Measurements from ENCODE around the gene NETO2. TPM values are rescaled to one million over a fixed set of nuclear protein-coding genes. Genes with fewer than 3 reads are reported as not detected.
A peak's percentile ranks its signal among the peaks of the same experiment; 100 is the strongest.

The NETO2 gene
- total and polyA plus RNA-seq, 2 of the 13 experiments (the other 11 are each of a cell fraction or from before 2014, with no cell fraction given): 8.2 to 13.5 TPM

DNA sequence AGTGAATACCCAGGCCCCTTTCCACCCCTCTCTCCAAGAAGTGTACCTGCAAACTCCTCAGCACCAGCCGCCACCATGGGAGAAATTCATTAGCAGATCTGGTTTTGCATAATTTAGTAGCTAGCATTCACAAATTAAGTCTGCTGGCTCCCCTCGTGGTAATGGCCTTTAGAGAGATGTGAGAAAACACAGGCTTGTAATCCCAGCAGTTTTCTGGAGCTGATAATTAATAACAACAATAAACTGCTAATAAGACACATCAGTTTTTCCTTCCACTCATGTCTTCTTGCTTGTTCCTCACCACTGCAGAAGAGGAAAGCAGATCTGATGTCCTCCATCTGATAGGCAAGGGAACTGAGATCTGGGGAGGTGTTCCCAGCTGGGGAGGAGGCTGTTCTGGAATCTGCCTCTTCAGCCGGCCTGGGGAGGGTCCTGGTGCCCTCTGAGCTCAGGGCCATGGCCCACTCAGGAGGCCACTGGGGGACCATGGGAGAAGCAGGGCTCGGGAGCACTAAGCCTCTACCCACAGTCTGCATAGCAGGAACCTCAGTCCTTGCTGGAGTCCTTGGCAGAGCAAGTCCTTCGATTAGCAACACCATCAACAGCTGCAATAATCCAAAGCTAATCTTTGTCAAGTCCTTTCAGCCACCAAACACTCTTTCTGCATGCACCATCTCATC is 96.1 kb downstream of the NETO2 start:
- Histone ChIP-seq H3K9ac (ENCODE audit: insufficient read depth, low read depth, low read length) (no peak overlapping the region), H4K20me1 (ENCODE audit: insufficient read depth, low read length) (no peaks in the 10 kb centered on the region), H3K9me3 (ENCODE audit: low read length) (no peaks in the 10 kb centered on the region), H3K79me2 (ENCODE audit: insufficient read depth, low read length) (no peaks in the 10 kb centered on the region), H3K4me1 (ENCODE audit: insufficient read depth, low read length) (peaks cover 44% of the 10 kb centered on the region), H3K36me3 (replicated peaks in 1 of 2; ENCODE audit: control insufficient read depth in 1 of 2, insufficient read depth in 2 of 2, low read length in 2 of 2) (no peaks in the 10 kb centered on the region), H2AFZ (ENCODE audit: low read length) (no peak overlapping the region), H3K4me3 (replicated peaks in 1 of 3; ENCODE audit: insufficient read depth in 1 of 3, low read depth in 2 of 3, low read length in 3 of 3) (no peak overlapping the region), H3K4me2 (ENCODE audit: low read depth, low read length) (no peak overlapping the region), H3K27ac (ENCODE audit: extremely low read length, insufficient read depth, low read length) (no peak overlapping the region), H3K27me3 (ENCODE audit: control insufficient read depth in 1 of 2, insufficient read depth in 2 of 2, low read length in 2 of 2) (peaks cover 12 to 52% of the 10 kb centered on the region in 2 experiments)
- no TSS peak for BruUV-seq (replicated peaks)
- CTCF ChIA-PET (ENCODE audit: low intra/inter-chr PET ratio, low total read pairs): no interaction called here
- POLR2A ChIA-PET: no interaction called here
- FAIRE-seq (no peak), ATAC-seq (no peak), DNase-seq (ENCODE audit: low spot score) (no peak)
- 4% methylated on average over 4 of the region's 5 CpGs for WGBS (ENCODE audit: low lambda C conversion rate)
- intact Hi-C loops (cut with micrococcal nuclease; ENCODE audit: unreplicated experiment): no loop called here
- in situ Hi-C loops (cut with HindIII; ENCODE audit: extremely low pct_ligation_motif_present, low pct_unique_long_range_greater_than_20kb): no loop called here
- TF ChIP-seq HOXA3 (CRISPR knock-in tag; IDR thresholded peaks at IDR 0.05) (no peak), PPARG (CRISPR knock-in tag; conservative IDR thresholded peaks at IDR 0.05) (no peak), NKX3-1 (CRISPR knock-in tag; IDR thresholded peaks at IDR 0.05) (no peak), ZKSCAN5 (CRISPR knock-in tag; IDR thresholded peaks at IDR 0.05) (no peak)

DNA sequence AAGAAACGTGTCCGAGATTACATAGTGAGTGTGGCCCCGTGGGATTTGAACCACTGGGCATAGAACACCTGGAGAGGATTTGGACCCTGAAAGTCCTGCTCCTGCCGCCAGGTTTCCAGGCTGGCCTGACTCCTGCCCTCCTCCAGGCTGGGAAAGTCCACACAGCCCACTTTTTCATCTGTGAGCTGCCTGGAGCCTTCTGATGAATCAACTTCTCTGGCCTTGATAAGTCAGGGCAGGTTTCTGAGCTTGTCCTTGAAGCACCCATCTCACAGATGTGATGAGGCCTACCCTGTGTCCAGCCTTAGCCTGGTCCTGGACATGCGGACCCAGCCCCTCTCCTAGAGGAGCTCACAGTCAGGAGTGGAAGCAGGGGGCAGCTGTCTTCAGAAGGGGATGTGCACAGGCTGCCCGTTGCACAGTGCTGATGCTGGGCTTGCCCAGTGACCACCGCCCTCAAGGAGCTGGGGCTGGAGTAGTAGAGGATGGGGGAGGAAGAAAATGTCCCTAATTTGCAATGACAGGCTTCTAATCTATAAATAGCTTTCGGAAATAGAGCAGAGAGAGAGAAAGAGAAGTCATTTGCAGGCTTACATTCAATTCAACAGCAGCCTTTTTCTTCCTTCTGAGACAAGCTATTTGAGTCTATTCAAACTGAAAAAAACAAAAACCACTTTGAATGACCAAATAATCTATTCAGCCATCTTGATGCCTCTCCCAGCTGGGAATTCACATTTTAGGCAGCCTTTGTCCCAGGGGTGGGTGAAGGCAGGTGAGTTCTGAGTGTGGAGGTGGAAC is 96.8 kb downstream of the NETO2 start:
- Histone ChIP-seq H3K9ac (ENCODE audit: insufficient read depth, low read depth, low read length) (no peak overlapping the region), H2AFZ (ENCODE audit: low read length) (no peak overlapping the region), H3K36me3 (replicated peaks in 1 of 2; ENCODE audit: control insufficient read depth in 1 of 2, insufficient read depth in 2 of 2, low read length in 2 of 2) (no peaks in the 10 kb centered on the region), H3K27me3 (ENCODE audit: control insufficient read depth in 1 of 2, insufficient read depth in 2 of 2, low read length in 2 of 2) (peaks cover 12 to 54% of the 10 kb centered on the region in 2 experiments), H4K20me1 (ENCODE audit: insufficient read depth, low read length) (no peaks in the 10 kb centered on the region), H3K79me2 (ENCODE audit: insufficient read depth, low read length) (no peaks in the 10 kb centered on the region), H3K27ac (ENCODE audit: extremely low read length, insufficient read depth, low read length) (no peak overlapping the region), H3K4me3 (replicated peaks in 1 of 3; ENCODE audit: insufficient read depth in 1 of 3, low read depth in 2 of 3, low read length in 3 of 3) (no peak overlapping the region), H3K4me1 (ENCODE audit: insufficient read depth, low read length) (peaks cover 41% of the 10 kb centered on the region; the same call in 1 of the 2 replicates), H3K9me3 (ENCODE audit: low read length) (no peaks in the 10 kb centered on the region), H3K4me2 (ENCODE audit: low read depth, low read length) (no peak overlapping the region)
- intact Hi-C loops (cut with micrococcal nuclease; ENCODE audit: unreplicated experiment) (no loop called here), in situ Hi-C loops (cut with HindIII; ENCODE audit: extremely low pct_ligation_motif_present, low pct_unique_long_range_greater_than_20kb) (no loop called here)
- 5% methylated on average over 7 of the region's 8 CpGs for WGBS (ENCODE audit: low lambda C conversion rate)
- ATAC-seq (peak; percentile 4; the same call in 1 of the 3 replicates), FAIRE-seq (no peak), DNase-seq (ENCODE audit: low spot score) (no peak)
- POLR2A ChIA-PET: no interaction called here
- no TSS peak for BruUV-seq (replicated peaks)
- CTCF ChIA-PET (ENCODE audit: low intra/inter-chr PET ratio, low total read pairs): no interaction called here
- TF ChIP-seq XRCC5 (optimal IDR thresholded peaks at IDR 0.05; ENCODE audit: low read length) (no peak), ZNF773 (CRISPR knock-in tag; IDR thresholded peaks at IDR 0.05; ENCODE audit: borderline replicate concordance) (no peak), ZNF75D (CRISPR knock-in tag; IDR thresholded peaks at IDR 0.05; ENCODE audit: borderline replicate concordance) (no peak), ZC3H4 (CRISPR knock-in tag; IDR thresholded peaks at IDR 0.05; ENCODE audit: borderline replicate concordance) (no peak), ZNF33B (CRISPR knock-in tag; IDR thresholded peaks at IDR 0.05) (no peak), KMT2B (CRISPR knock-in tag; IDR thresholded peaks at IDR 0.05) (no peak), IKZF4 (CRISPR knock-in tag; IDR thresholded peaks at IDR 0.05; ENCODE audit: borderline replicate concordance, low read depth, not compliant biosample characterization) (no peak), MTA1 (CRISPR knock-in tag; IDR thresholded peaks at IDR 0.05; ENCODE audit: borderline replicate concordance) (no peak)
- TF ChIP-seq, protein P1, sequence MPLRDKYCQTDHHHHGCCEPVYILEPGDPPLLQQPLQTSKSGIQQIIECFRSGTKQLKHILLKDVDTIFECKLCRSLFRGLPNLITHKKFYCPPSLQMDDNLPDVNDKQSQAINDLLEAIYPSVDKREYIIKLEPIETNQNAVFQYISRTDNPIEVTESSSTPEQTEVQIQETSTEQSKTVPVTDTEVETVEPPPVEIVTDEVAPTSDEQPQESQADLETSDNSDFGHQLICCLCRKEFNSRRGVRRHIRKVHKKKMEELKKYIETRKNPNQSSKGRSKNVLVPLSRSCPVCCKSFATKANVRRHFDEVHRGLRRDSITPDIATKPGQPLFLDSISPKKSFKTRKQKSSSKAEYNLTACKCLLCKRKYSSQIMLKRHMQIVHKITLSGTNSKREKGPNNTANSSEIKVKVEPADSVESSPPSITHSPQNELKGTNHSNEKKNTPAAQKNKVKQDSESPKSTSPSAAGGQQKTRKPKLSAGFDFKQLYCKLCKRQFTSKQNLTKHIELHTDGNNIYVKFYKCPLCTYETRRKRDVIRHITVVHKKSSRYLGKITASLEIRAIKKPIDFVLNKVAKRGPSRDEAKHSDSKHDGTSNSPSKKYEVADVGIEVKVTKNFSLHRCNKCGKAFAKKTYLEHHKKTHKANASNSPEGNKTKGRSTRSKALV (CRISPR knock-in tag; IDR thresholded peaks at IDR 0.05): no peak
- TF ChIP-seq, protein P2, sequence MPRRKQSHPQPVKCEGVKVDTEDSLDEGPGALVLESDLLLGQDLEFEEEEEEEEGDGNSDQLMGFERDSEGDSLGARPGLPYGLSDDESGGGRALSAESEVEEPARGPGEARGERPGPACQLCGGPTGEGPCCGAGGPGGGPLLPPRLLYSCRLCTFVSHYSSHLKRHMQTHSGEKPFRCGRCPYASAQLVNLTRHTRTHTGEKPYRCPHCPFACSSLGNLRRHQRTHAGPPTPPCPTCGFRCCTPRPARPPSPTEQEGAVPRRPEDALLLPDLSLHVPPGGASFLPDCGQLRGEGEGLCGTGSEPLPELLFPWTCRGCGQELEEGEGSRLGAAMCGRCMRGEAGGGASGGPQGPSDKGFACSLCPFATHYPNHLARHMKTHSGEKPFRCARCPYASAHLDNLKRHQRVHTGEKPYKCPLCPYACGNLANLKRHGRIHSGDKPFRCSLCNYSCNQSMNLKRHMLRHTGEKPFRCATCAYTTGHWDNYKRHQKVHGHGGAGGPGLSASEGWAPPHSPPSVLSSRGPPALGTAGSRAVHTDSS (CRISPR knock-in tag; conservative IDR thresholded peaks at IDR 0.05): no peak

Data from HepG2 (cell line).